SK-N-SH treated with all-trans-retinoic acid at 6 μM for 48 hours (cell line): ENCODE results near the gene PRIMA1.

Source experiments
- ATAC-seq: fragments of 200-7000 bp; cut with Tn5 transposase; 3 replicates; pipeline ENCODE4 v1.9.1; 2020; ENCODE audit warnings: mild to moderate bottlenecking, moderate library complexity
- ARNTL ChIP-seq: fragments of 450-650 bp; formaldehyde crosslinking; IDR thresholded peaks from 2 replicates; pipeline ENCODE4 v1.5.0; 2020; ENCODE audit warnings: low read depth, mild to moderate bottlenecking, moderate library complexity, borderline replicate concordance
- BACH2 ChIP-seq: fragments of 250-450 bp; sonication (Bioruptor Pico); IDR thresholded peaks from 2 replicates; pipeline ENCODE4 v1.9.0; 2021; ENCODE audit warnings: mild to moderate bottlenecking, borderline replicate concordance
- CREB5 ChIP-seq: fragments of 250-450 bp; sonication (Bioruptor Pico); IDR thresholded peaks from 2 replicates; pipeline ENCODE4 v1.5.1; 2020; ENCODE audit warnings: low read depth, mild to moderate bottlenecking, moderate library complexity
- CSDC2 ChIP-seq: fragments of 250-450 bp; sonication (Bioruptor Pico); IDR thresholded peaks from 2 replicates; pipeline ENCODE4 v1.5.0; 2020; ENCODE audit warnings: mild to moderate bottlenecking, moderate library complexity
- CSRNP3 ChIP-seq: fragments of 250-450 bp; sonication (Bioruptor Pico); IDR thresholded peaks from 2 replicates; pipeline ENCODE4 v1.5.1; 2021; ENCODE audit warnings: mild to moderate bottlenecking, moderate library complexity
- ESRRG ChIP-seq: fragments of 250-450 bp; sonication (Bioruptor Pico); IDR thresholded peaks from 2 replicates; pipeline ENCODE4 v1.6.1; 2021; ENCODE audit warnings: mild to moderate bottlenecking
- GLIS3 ChIP-seq: fragments of 250-450 bp; sonication (Bioruptor Pico); IDR thresholded peaks from 2 replicates; pipeline ENCODE4 v1.5.0; 2020; ENCODE audit warnings: mild to moderate bottlenecking, moderate library complexity
- OSR1 ChIP-seq: fragments of 250-450 bp; sonication (Bioruptor Pico); IDR thresholded peaks from 2 replicates; pipeline ENCODE4 v1.8.0; 2022; ENCODE audit warnings: moderate library complexity, mild to moderate bottlenecking, inconsistent platforms
- PATZ1 ChIP-seq: fragments of 250-450 bp; sonication (Bioruptor Pico); IDR thresholded peaks from 2 replicates; pipeline ENCODE4 v1.8.0; 2020; ENCODE audit warnings: mild to moderate bottlenecking, moderate library complexity, borderline replicate concordance
- POU6F1 ChIP-seq: fragments of 250-450 bp; sonication (Bioruptor Pico); IDR thresholded peaks from 2 replicates; pipeline ENCODE4 v1.8.0; 2021; ENCODE audit warnings: low read depth, mild to moderate bottlenecking, moderate library complexity, borderline replicate concordance
- PPARA ChIP-seq: fragments of 250-450 bp; sonication (Bioruptor Pico); IDR thresholded peaks from 2 replicates; pipeline ENCODE4 v1.5.0; 2020; ENCODE audit warnings: mild to moderate bottlenecking, borderline replicate concordance
- SNAI2 ChIP-seq: fragments of 250-450 bp; sonication (Bioruptor Pico); IDR thresholded peaks from 2 replicates; pipeline ENCODE4 v1.5.0; 2020; ENCODE audit warnings: mild to moderate bottlenecking, moderate library complexity
- TCF4 ChIP-seq: fragments of 250-450 bp; sonication (Bioruptor Pico); IDR thresholded peaks from 2 replicates; pipeline ENCODE4 v1.8.0; 2021; ENCODE audit warnings: mild to moderate bottlenecking, moderate library complexity, borderline replicate concordance
- TOX ChIP-seq: fragments of 250-450 bp; sonication (Bioruptor Pico); IDR thresholded peaks from 2 replicates; pipeline ENCODE4 v1.8.0; 2021; ENCODE audit warnings: mild to moderate bottlenecking, moderate library complexity, borderline replicate concordance
- TSHZ2 ChIP-seq: fragments of 250-450 bp; sonication (Bioruptor Pico); IDR thresholded peaks from 2 replicates; pipeline ENCODE4 v1.5.0; 2020; ENCODE audit warnings: mild to moderate bottlenecking, moderate library complexity
- ZC3H10 ChIP-seq: fragments of 250-450 bp; sonication (Bioruptor Pico); IDR thresholded peaks from 2 replicates; pipeline ENCODE4 v1.5.1; 2021; ENCODE audit warnings: mild to moderate bottlenecking, moderate library complexity
- ZFP3 ChIP-seq: fragments of 250-450 bp; sonication (Bioruptor Pico); IDR thresholded peaks from 2 replicates; pipeline ENCODE4 v1.5.0; 2020; ENCODE audit warnings: mild to moderate bottlenecking, moderate library complexity
- ZFP30 ChIP-seq: fragments of 450-650 bp; formaldehyde crosslinking; IDR thresholded peaks from 2 replicates; pipeline ENCODE4 v1.5.0; 2022; ENCODE audit warnings: mild to moderate bottlenecking, moderate library complexity
- ZNF565 ChIP-seq: fragments of 450-650 bp; formaldehyde crosslinking; conservative IDR thresholded peaks from 2 replicates; pipeline ENCODE4 v1.5.0; 2020; ENCODE audit warnings: low read depth, mild to moderate bottlenecking, moderate library complexity
- ZNF70 ChIP-seq: fragments of 450-650 bp; formaldehyde crosslinking; IDR thresholded peaks from 2 replicates; pipeline ENCODE4 v1.5.0; 2020; ENCODE audit warnings: mild to moderate bottlenecking, moderate library complexity

The PRIMA1 gene

GRCh38 chr14:93706360-93706955, 81.8 kb downstream of the PRIMA1 start:
- TF ChIP-seq ZC3H10 (CRISPR knock-in tag) (no peak), BACH2 (no peak), ZNF565 (CRISPR knock-in tag) (no peak), POU6F1 (CRISPR knock-in tag) (no peak), ZFP3 (CRISPR knock-in tag) (no peak), ESRRG (no peak), OSR1 (CRISPR knock-in tag) (no peak), PATZ1 (no peak), ZNF70 (CRISPR knock-in tag) (no peak), TOX (CRISPR knock-in tag) (no peak), CSRNP3 (CRISPR knock-in tag) (no peak), TSHZ2 (CRISPR knock-in tag) (no peak), CSDC2 (CRISPR knock-in tag) (no peak), SNAI2 (CRISPR knock-in tag) (no peak), CREB5 (CRISPR knock-in tag) (no peak), TCF4 (CRISPR knock-in tag) (no peak), ZFP30 (CRISPR knock-in tag) (no peak), GLIS3 (CRISPR knock-in tag) (no peak)
- ATAC-seq: no peak

- TF ChIP-seq ZFP3 (CRISPR knock-in tag) (no peak), ZNF565 (CRISPR knock-in tag) (no peak), SNAI2 (CRISPR knock-in tag) (no peak), TSHZ2 (CRISPR knock-in tag) (no peak), ARNTL (CRISPR knock-in tag) (no peak), ZFP30 (CRISPR knock-in tag) (no peak), BACH2 (no peak), PATZ1 (no peak), GLIS3 (CRISPR knock-in tag) (no peak), TOX (CRISPR knock-in tag) (no peak), PPARA (CRISPR knock-in tag) (no peak), ESRRG (no peak), CREB5 (CRISPR knock-in tag) (no peak), CSDC2 (CRISPR knock-in tag) (no peak)
- TF ChIP-seq, all 23 proteins: peak for 0
- no peak for ATAC-seq
Observed at GRCh38 chr14:93705513-93706156, 82.7 kb downstream of the PRIMA1 start.
